ENCODE measurements around the gene MYL6. TPM values are rescaled to one million over a fixed set of nuclear protein-coding genes. Genes with fewer than 3 reads are reported as not detected.
A peak's percentile ranks its signal among the peaks of the same experiment; 100 is the strongest.
"Not testable (repeated sequence)": the region's sequence is repeated elsewhere in the genome, so short reads cannot be mapped to it uniquely, and the experiment has no call there.

MYL6 gene
- total RNA-seq, 3 donors from 2014 or later (not counting 1 experiment from before 2014, with no cell fraction given): 881 to 1,204 (median 1,015) TPM

- Histone ChIP-seq H3K36me3 (ENCODE audit: control insufficient read depth, insufficient read depth, low read length) (no peaks in the 10 kb centered on the region), H3K9me3 (ENCODE audit: control insufficient read depth, insufficient read depth, low read length) (no peaks in the 10 kb centered on the region), H3K27me3 (ENCODE audit: control insufficient read depth, insufficient read depth, low read length) (no peaks in the 10 kb centered on the region), H3K4me1 (ENCODE audit: control insufficient read depth, insufficient read depth, low read length) (peaks cover 23% of the 10 kb centered on the region), H3K27ac (ENCODE audit: low read length) (no peak overlapping the region), H3K4me3 (ENCODE audit: low read length) (no peak overlapping the region)
- Mint-ChIP-seq H3K4me1 (peaks cover 35 to 40% of the 10 kb centered on the region in 2 donors), H3K27ac (peak overlapping the region; percentile 25 to 58), H3K4me3 (peak overlapping the region; percentile 79), H3K36me3 (no peaks in the 10 kb centered on the region), H3K27me3 (ENCODE audit: low read depth in 2 of 2) (no peaks in the 10 kb centered on the region), H3K9me3 (no peaks in the 10 kb centered on the region)
- intact Hi-C loops (cut with micrococcal nuclease): loop anchor here (2.0 to 10.0 kb wide), 3 partner anchors 66 to 148 kb away; partner anchors contain the start of genes ANKRD52, CS and RPS26
- ATAC-seq (no peak), DNase-seq (no peak)
- TF ChIP-seq, protein P1, sequence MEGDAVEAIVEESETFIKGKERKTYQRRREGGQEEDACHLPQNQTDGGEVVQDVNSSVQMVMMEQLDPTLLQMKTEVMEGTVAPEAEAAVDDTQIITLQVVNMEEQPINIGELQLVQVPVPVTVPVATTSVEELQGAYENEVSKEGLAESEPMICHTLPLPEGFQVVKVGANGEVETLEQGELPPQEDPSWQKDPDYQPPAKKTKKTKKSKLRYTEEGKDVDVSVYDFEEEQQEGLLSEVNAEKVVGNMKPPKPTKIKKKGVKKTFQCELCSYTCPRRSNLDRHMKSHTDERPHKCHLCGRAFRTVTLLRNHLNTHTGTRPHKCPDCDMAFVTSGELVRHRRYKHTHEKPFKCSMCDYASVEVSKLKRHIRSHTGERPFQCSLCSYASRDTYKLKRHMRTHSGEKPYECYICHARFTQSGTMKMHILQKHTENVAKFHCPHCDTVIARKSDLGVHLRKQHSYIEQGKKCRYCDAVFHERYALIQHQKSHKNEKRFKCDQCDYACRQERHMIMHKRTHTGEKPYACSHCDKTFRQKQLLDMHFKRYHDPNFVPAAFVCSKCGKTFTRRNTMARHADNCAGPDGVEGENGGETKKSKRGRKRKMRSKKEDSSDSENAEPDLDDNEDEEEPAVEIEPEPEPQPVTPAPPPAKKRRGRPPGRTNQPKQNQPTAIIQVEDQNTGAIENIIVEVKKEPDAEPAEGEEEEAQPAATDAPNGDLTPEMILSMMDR (IDR thresholded peaks at IDR 0.05): no peak
Measured at GRCh38 chr12:56192582-56192981, 34.4 kb downstream of the MYL6 start.

- H3K27ac Mint-ChIP-seq: peak overlapping the region; percentile 25 to 58
- no peaks in the 10 kb centered on the region for H3K27me3 Mint-ChIP-seq (ENCODE audit: low read depth in 2 of 2)
- WGBS (ENCODE audit: insufficient coverage): 50% methylated on average over 1 of the region's 1 CpG
- no peak overlapping the region for H3K4me3 ChIP-seq (ENCODE audit: low read length)
- TF ChIP-seq, protein P1 (IDR thresholded peaks at IDR 0.05): peak; percentile 76
- no peaks in the 10 kb centered on the region for H3K36me3 ChIP-seq (ENCODE audit: control insufficient read depth, insufficient read depth, low read length)
- H3K4me3 Mint-ChIP-seq: peak overlapping the region; percentile 79
- DNase-seq: peak; percentile 23 to 90
- peak in 2 of 3 donors; percentile 14 to 16 for ATAC-seq
- intact Hi-C loops (cut with micrococcal nuclease): loop anchor here (1.0 to 10.0 kb wide), 5 partner anchors 29 to 271 kb away; partner anchors contain the start of genes ANKRD52, CS and RPS26
- H3K4me1 Mint-ChIP-seq: peaks cover 30 to 34% of the 10 kb centered on the region in 2 donors
- H3K9me3 Mint-ChIP-seq: no peaks in the 10 kb centered on the region
- peaks cover 18% of the 10 kb centered on the region for H3K4me1 ChIP-seq (ENCODE audit: control insufficient read depth, insufficient read depth, low read length)
- H3K36me3 Mint-ChIP-seq: no peaks in the 10 kb centered on the region
- no peaks in the 10 kb centered on the region for H3K9me3 ChIP-seq (ENCODE audit: control insufficient read depth, insufficient read depth, low read length)
- H3K27me3 ChIP-seq (ENCODE audit: control insufficient read depth, insufficient read depth, low read length): no peaks in the 10 kb centered on the region
- H3K27ac ChIP-seq (ENCODE audit: low read length): no peak overlapping the region
Measured at GRCh38 chr12:56193025-56193578, 34.9 kb downstream of the MYL6 start.

DNA sequence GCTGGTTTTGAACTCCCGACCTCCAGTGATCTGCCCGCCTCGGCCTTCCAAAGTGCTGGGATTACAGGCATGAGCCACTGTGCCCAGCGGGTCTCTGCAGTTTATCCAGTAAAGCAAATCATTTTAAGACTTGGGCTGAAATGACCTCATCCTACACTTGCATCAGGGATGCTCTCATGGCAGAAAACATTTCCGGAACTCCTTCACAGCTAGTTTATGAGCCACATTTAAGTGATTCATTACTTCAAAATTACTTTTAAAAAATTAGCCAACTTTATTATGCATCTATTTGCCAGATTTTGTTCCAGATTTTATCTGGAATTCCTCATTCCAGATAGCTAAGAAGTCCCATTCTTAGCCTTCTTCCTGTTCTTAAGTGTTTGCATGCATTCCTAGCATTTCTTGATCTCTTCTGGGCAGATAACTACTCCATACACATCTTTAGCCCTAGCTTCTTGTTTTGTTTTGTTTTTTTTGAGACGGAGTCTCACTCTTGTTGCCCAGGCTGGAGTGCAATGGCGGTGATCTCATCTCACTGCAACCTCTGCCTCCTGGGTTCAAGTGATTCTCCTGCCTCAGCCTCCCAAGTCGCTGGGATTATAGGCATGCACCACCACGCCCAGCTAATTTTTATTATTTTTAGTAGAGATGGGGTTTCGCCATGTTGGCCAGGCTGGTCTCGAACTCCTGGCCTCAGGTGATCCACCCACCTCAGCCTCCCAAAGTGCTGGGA lies 38.8 kb downstream of the MYL6 start:
- not testable (repeated sequence) for H3K27me3 Mint-ChIP-seq (ENCODE audit: low read depth in 2 of 2); H3K36me3 ChIP-seq (ENCODE audit: control insufficient read depth, insufficient read depth, low read length); H3K27ac ChIP-seq (ENCODE audit: low read length); DNase-seq; H3K4me1 ChIP-seq (ENCODE audit: control insufficient read depth, insufficient read depth, low read length); H3K4me3 ChIP-seq (ENCODE audit: low read length); H3K9me3 Mint-ChIP-seq; H3K27ac Mint-ChIP-seq; ATAC-seq; H3K4me3 Mint-ChIP-seq; H3K9me3 ChIP-seq (ENCODE audit: control insufficient read depth, insufficient read depth, low read length); H3K27me3 ChIP-seq (ENCODE audit: control insufficient read depth, insufficient read depth, low read length); H3K36me3 Mint-ChIP-seq
- H3K4me1 Mint-ChIP-seq: peaks cover 8 to 12% of the 10 kb centered on the region in 2 donors
- WGBS (ENCODE audit: insufficient coverage): 97% methylated on average over 8 of the region's 11 CpGs
- intact Hi-C loops (cut with micrococcal nuclease): loop anchor here (10.0 kb wide), 1 partner anchor 152 kb away; the partner anchor contains the start of gene RPS26

DNA sequence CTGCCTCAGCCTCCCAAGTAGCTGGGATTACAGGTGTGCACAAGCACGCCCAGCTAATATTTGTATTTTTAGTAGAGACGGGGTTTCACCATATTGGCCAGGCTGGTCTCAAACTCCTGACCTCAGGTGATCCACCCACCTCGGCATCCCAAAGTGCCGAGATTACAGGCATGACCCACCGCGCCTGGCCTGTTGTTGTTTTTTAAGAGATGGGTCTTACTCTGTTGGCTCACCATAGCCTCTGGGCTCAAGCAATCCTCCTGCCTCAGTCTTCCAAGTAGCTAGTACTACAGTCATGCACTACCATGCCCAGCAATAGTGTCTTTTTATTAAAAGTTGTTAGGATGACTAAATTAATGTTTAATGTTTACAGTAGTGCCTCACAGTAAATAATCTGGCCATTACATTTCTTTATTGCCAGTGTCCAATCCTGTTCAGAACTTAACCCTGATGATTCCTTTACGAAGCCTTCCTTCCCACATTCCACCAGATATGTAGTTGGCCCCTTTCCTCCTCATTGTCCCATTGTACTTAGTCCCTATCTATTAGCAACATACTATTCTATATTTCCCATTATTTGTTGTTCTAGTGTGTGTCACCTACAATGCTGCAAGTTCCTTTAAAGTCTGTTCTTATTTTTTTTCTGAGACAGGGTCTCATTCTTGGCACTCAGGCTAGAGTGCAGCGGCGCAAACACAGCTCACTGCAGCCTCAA lies 39.9 kb downstream of the MYL6 start:
- H3K36me3 ChIP-seq (ENCODE audit: control insufficient read depth, insufficient read depth, low read length): no peaks in the 10 kb centered on the region
- H3K4me3 Mint-ChIP-seq: no peak overlapping the region
- peaks cover 2 to 5% of the 10 kb centered on the region in 2 donors for H3K4me1 Mint-ChIP-seq
- no peaks in the 10 kb centered on the region for H3K9me3 Mint-ChIP-seq
- 95% methylated on average over 9 of the region's 9 CpGs for WGBS (ENCODE audit: insufficient coverage)
- H3K27ac ChIP-seq (ENCODE audit: low read length): no peak overlapping the region
- intact Hi-C loops (cut with micrococcal nuclease): loop anchor here (10.0 kb wide), 1 partner anchor 153 kb away; the partner anchor contains the start of gene RPS26
- H3K9me3 ChIP-seq (ENCODE audit: control insufficient read depth, insufficient read depth, low read length): no peaks in the 10 kb centered on the region
- H3K4me3 ChIP-seq (ENCODE audit: low read length): no peak overlapping the region
- no peak overlapping the region for H3K27ac Mint-ChIP-seq
- ATAC-seq (no peak), DNase-seq (no peak)
- H3K27me3 ChIP-seq (ENCODE audit: control insufficient read depth, insufficient read depth, low read length): no peaks in the 10 kb centered on the region
- no peaks in the 10 kb centered on the region for H3K27me3 Mint-ChIP-seq (ENCODE audit: low read depth in 2 of 2)
- TF ChIP-seq, protein P1 (IDR thresholded peaks at IDR 0.05): no peak
- no peaks in the 10 kb centered on the region for H3K4me1 ChIP-seq (ENCODE audit: control insufficient read depth, insufficient read depth, low read length)
- no peaks in the 10 kb centered on the region for H3K36me3 Mint-ChIP-seq
